GM12878 (cell line): Measurements from ENCODE around the gene MRPS5.

Experiments
- CTCF ChIP-seq, 3 experiments: IDR thresholded peaks in 2 of 3; conservative IDR thresholded peaks in 1 of 3; 2 replicates each; pipeline ENCODE4 v1.5.1; 2011; ENCODE audit warnings: low read depth in 3 of 3, low read length in 3 of 3, mild to moderate bottlenecking in 3 of 3, control low read depth in 2 of 3, moderate library complexity in 2 of 3, inconsistent platforms in 1 of 3, mixed read lengths in 1 of 3; ENCODE audit not compliant: control insufficient read depth in 2 of 3, insufficient read depth in 1 of 3; ENCODE audit errors: extremely low read depth in 1 of 3
- DPF2 ChIP-seq: fragments of 450-650 bp; IDR thresholded peaks from 2 replicates; pipeline ENCODE4 v1.6.1; 2017; ENCODE audit warnings: mild to moderate bottlenecking
- E4F1 ChIP-seq: fragments of 450-650 bp; IDR thresholded peaks from 2 replicates; pipeline ENCODE4 v1.6.1; 2018; ENCODE audit warnings: borderline replicate concordance, mild to moderate bottlenecking; ENCODE audit not compliant: partially characterized antibody
- ELK1 ChIP-seq: IDR thresholded peaks from 2 replicates; pipeline ENCODE4 v1.6.1; 2012; ENCODE audit warnings: low read depth, low read length, improper control_type of control experiment
- MAX ChIP-seq: IDR thresholded peaks from 2 replicates; pipeline ENCODE4 v1.6.1; 2012; ENCODE audit warnings: low read depth, low read length, improper control_type of control experiment
- NRF1 ChIP-seq: conservative IDR thresholded peaks from 2 replicates; pipeline ENCODE4 v1.6.1; 2011; ENCODE audit warnings: mild to moderate bottlenecking, low read depth, low read length, improper control_type of control experiment
- SMARCA5 ChIP-seq: fragments of 450-650 bp; IDR thresholded peaks from 2 replicates; pipeline ENCODE4 v1.6.1; 2017; ENCODE audit warnings: mild to moderate bottlenecking
- TCF12 ChIP-seq: IDR thresholded peaks from 2 replicates; pipeline ENCODE4 v1.6.1; 2011; ENCODE audit warnings: low read depth, mild to moderate bottlenecking, low read length
- USF2 ChIP-seq: IDR thresholded peaks from 2 replicates; pipeline ENCODE4 v1.6.1; 2011; ENCODE audit warnings: low read depth, low read length, improper control_type of control experiment, borderline replicate concordance

- no peak for TF ChIP-seq CTCF (IDR thresholded peaks at IDR 0.05 in 2 of 3, conservative IDR thresholded peaks at IDR 0.05 in 1 of 3; ENCODE audit: control insufficient read depth in 2 of 3, extremely low read depth in 1 of 3, insufficient read depth in 1 of 3, low read depth in 3 of 3, low read length in 3 of 3)
- TF ChIP-seq USF2, result no peak
- no peak for TF ChIP-seq DPF2
- no peak for TF ChIP-seq E4F1
- TF ChIP-seq ELK1, result no peak
- no peak for TF ChIP-seq MAX
- no peak for TF ChIP-seq NRF1
- no peak for TF ChIP-seq TCF12
- no peak for TF ChIP-seq SMARCA5
These were observed 84.8 kb downstream of the MRPS5 start for GRCh38 chr2:95036596-95037383.
